GM12801 (cell line): ENCODE data around the gene TSSC4.

Experiments
- TF ChIP-seq, protein P1 (sequence below): IDR thresholded peaks from one replicate; pipeline ENCODE4 v1.5.1; 2011; ENCODE audit warnings: control low read depth; ENCODE audit not compliant: insufficient read length; ENCODE audit errors: extremely low read depth

The TSSC4 gene

DNA sequence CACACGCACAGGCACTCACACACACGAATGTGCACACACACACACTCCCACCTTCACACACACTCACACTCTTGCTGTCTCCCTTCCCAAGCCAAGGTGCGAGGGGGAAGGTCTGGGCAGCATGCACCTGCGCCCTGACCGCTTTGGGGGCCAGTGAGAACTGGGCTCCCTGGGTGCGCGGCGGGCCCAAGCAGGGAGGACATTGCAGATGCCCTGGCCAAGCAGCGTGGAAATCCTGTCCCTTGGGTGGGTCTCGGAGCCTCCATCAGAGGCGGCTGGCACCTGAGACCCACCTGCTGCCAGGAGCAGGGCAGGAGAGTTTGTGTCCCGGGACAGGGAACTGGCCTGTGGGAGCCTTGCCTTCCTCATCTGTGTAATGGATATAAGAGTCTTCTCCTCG, 20.2 kb upstream of the TSSC4 start:
- TF ChIP-seq, protein P1, sequence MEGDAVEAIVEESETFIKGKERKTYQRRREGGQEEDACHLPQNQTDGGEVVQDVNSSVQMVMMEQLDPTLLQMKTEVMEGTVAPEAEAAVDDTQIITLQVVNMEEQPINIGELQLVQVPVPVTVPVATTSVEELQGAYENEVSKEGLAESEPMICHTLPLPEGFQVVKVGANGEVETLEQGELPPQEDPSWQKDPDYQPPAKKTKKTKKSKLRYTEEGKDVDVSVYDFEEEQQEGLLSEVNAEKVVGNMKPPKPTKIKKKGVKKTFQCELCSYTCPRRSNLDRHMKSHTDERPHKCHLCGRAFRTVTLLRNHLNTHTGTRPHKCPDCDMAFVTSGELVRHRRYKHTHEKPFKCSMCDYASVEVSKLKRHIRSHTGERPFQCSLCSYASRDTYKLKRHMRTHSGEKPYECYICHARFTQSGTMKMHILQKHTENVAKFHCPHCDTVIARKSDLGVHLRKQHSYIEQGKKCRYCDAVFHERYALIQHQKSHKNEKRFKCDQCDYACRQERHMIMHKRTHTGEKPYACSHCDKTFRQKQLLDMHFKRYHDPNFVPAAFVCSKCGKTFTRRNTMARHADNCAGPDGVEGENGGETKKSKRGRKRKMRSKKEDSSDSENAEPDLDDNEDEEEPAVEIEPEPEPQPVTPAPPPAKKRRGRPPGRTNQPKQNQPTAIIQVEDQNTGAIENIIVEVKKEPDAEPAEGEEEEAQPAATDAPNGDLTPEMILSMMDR, result no peak

DNA sequence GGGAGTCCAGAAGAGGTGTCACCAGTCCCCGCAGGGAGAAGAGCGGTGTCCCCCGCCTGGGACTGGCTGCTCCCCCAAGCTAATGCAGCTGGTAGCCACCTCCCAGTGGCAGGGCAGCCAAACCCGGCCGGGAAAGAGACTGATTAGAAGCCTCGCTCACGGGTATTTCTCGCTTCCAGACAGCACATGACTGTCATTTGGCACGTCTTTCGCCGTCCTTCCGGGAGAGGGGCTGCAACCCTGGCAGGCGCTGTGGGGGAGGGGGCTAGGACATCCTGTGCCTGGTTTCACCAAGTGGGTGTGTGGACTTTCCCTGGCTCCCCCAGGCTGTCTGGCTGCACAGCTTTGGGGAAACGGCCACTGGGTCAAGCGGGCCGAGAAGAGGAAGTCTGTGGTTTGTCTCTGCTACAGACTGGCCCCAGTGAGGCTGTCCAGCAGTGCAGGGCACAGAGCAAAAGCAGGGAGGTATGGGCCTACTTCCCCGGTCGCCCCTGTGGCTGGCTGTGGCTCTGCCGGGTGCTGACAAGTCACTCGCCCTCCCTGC, 19.7 kb upstream of the TSSC4 start:
- TF ChIP-seq, protein P1, result no peak

DNA sequence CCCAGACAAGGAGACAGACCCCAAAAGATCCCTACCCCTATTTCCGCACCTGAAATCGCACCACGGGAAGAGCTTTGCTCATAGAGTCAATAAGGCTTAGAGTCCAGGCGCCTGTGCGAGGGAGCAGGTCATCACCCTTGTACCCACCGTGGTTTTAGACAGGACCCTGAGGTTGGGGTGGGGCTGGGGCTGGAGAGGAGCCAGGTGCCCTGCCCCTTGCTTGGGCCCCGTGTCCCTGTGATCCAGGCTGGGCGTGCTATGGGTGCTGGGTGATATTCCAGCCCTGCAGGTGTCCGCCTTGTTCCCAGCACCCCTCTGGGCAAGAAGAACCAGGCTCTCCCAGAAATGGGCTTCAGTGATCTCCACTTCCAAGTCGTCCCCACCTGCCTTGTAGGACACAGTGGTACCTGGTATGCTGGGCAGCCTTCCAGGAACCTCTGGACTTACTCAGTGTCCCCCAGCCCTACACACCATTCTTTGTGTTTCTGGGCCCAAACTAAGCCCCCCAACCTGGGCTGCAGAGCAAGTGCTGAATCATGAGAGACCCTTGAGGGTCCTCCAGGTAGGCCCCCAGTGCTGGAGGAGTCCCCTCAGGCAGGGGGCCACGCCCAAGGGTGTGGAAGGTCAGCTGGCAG, 18.9 kb upstream of the TSSC4 start:
- TF ChIP-seq, protein P1, result no peak

DNA sequence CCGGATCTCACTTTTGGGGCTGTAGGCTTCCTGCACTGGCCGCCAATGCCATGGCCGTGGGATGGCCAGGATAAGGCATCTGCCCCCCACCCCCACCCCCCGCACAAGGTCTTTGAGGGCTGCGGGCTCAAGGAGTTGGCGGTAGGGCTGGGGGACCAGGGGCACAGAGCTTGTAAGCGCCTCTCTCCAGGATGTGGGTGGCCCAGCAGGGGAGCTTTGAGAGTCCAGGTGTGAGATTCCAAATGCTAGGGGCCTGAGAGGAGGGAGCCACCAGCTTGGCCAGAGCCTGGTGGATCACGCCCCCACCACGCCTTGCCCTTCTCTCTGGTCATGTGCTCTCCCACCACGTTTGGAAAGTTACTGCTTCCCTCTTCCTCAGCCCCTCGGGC, 18.4 kb upstream of the TSSC4 start:
- TF ChIP-seq, protein P1, result no peak

DNA sequence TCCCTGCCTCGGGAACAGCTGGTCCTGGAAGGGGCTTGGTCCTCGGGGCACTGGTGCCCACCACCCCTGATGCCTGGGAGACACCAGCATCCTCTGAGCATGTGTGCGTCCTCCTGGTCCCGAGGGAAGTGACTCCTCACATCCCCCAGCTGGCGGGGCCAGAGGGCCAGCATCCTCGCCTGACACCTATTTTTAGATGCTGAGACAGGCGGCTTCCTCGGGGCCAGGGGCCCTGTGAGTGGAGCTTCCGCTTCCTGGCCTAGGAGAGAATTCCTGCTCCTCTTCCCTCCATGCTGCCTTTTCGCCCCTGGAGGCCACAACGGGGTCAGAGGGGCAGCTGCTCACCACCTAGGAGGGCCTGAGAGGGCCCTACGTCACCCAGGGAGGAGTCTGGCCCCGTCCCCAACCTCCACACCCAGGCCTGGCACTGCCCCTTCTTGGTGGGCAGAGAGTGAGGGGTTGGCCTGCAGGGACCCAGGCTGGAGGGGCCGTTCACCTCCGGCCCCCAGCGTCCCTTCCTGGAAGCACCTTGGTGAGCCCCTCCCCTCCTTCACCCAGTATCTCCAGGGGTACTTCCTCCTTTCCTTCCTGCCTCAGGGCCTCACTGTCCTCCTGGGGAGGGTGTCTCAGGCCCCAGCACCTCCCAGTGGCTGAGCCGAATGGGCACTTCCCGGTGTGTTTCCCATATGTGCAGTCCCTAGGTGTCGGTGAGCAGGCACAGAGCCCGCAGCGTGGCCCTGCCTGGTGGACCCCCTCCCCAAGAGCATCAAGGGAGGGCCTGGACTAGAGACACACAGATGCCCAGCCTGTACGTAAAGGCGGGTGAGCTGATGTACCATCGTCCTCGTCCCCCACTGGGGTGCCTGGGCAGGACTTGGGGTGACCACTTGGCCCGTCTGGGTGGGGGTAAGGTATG, 17.4 kb upstream of the TSSC4 start:
- TF ChIP-seq, protein P1, result no peak

DNA sequence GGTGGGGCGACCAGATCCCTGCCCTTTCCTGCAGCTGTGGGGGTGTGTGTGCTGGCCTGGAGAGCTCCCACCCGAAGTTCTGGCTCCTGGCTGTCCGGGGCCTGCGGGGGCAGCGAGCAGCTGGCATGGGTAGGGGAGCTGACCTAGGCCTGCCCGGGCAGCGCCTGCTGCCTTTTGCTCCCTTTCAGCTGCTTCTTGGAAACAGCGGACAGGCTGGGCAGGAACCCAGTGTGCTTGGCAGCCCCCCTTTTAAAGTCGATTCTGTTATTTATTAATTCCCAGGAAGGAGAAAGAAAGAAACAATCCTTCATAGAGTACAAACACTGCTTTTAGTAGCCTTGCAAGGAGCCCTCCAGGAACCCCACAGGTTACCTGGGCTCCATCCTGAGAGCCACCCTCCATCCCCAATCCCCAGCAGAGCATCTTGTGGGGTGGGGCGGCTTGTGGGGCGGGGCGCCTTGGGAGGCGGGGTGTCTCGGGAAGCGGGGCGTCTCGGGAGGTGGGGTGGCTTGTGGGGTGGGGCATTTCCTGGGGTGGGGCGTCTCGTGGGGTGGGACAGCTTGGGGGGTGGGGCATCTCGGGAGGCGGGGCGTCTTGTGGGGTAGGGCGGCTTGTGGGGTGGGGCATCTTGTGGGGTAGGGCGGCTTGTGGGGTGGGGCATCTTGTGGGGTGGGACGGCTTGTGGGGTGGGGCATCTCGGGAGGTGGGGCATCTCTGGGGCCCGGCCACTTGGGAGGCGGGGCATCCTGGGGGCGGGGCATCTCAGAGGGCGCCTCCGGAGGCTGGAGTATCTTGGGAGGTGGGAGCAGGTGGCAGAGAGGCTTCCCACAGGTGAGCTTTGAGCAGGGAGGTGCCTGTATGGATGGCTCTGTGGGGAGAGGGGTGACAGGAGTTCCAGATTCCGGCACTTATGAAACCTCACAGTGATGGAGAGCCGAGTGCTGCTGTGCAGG, 16.4 kb upstream of the TSSC4 start:
- TF ChIP-seq, protein P1, result no peak
